Cardiac ventricle fibroblast (primary cell): ENCODE measurements around the gene MFN1. TPM values are rescaled to one million over a fixed set of nuclear protein-coding genes. Genes with fewer than 3 reads are reported as not detected.

ENCODE experiments used
- total RNA-seq: library from RNA; depleted of rRNA; stranded (reverse); fragments of >200 nt; gene quantifications from 2 replicates; pipeline ENCODE4 v1.2.3, GENCODE V29; 2015

The MFN1 gene
- total RNA-seq, result 21.5 and 22.6 TPM in 2 replicates

GRCh38 chr3:179347345-179348194, at the start of gene MFN1:
TSS of gene MFN1 (plus strand) at chr3:179347709. CDS start at chr3:179348852, 1,143 bp downstream.

DNA sequence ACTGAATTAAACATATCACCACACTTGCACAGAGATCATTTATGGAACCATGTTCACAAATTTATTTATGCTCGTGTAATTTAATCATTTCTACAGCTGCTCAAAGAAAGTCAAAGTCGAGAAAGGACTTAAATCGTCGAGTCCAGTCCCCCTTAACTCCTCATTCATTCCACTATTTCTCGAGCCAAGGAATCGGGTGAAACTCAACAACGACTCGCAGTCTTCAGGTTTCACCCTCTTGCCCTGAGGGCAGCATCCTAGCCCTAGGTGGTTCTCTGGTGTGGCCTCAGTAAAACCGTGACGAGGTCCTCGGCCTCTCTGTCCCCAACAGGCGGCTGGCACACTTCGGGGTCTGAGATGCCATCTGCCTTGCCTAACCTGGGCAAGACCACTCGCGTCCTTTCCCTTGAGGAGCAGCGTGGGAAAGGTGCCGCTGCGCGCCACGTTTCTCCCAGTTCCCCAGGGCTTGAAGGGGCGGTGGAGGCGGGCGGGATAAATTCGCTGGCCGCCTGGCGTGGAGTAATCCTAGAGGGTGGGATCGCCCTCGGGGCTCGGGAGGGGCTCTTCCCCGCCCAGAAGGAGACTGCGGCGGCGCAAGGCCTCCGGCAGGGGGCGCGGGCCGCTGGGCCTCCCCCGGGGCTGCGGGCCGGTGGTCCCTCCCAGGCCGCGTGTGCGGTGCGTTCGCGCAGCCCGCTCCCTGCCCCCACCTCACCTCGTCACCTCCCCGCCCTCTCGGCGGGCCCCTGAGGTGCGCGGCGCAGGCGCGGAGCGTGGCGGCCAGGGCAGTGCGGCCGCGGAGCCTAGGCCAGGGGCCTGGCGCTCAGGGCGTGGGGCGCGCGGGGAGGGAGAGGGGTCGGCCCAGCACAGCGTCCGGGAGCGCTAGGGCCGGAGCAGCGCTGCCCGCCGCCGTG, 25.0 kb upstream of the MFN1 start, which contains the start of gene ZNF639:
Gene ZNF639, plus strand, starts transcription at position 746 of the 911 bp plus-strand sequence. CDS start 5,263 bp downstream, outside the sequence.

Other genes starting within 250 kb of the MFN1 start
- gene PIK3CA, start 199.4 kb upstream of the MFN1 start, total RNA-seq, result 18.6 and 20.5 TPM in 2 replicates
- 0.37 and 1.1 TPM in 2 replicates for gene KCNMB3, start 96.6 kb upstream of the MFN1 start, total RNA-seq
- 33.3 and 46.2 TPM in 2 replicates for gene ZNF639, start 24.7 kb upstream of the MFN1 start, total RNA-seq
- gene GNB4, start 103.8 kb downstream of the MFN1 start, total RNA-seq, result 21.3 and 22.3 TPM in 2 replicates
- 34.9 and 39.3 TPM in 2 replicates for gene ACTL6A, start 215.2 kb downstream of the MFN1 start, total RNA-seq